Stimulated activated CD8-positive, alpha-beta memory T cell treated with anti-CD3 and anti-CD28 coated beads, Interleukin-4, amount 100 ng/mL, for 4 hours (primary cell): Measurements from ENCODE around the gene LILRB1.
"Not testable (repeated sequence)": the region's sequence is repeated elsewhere in the genome, so short reads cannot be mapped to it uniquely, and the experiment has no call there.

Experiments
- DNase-seq, 2 donors: peaks; one replicate each; pipeline ENCODE4 v3.0.0-alpha.2; 2020; ENCODE audit warnings: low read depth in 2 of 2, low spot score in 1 of 2

Gene LILRB1

DNA sequence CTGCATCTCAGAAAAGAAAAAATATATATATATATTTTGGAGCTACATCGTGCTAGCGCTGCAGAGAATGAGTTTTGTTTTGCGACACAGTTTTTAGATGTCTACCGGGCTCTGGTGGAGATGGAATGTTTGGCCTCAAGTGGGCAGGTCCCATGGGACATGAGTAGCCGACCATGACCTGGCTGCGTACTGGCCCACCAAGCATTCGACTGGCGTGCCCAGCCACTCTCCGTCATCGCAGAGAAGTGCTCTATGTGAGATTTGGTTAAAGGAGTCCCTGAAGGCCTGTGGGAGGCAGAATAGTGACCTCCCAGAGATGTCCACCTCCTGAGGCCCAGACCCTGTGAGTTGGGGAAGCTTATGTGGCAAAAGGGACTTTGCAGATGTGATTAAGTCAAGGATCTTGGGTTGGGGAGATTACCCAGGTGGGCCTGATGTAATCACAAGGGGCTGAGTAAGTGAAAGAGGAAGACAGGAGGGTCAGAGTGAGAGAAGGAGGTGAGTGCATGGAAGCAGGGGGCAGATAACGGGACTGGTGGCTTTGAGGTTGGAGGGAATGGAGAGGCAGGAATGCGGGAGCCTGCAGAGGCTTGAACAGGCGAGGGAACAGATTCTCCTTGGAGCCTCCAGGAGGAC, 31.7 kb downstream of the LILRB1 start:
- no peak for DNase-seq

DNA sequence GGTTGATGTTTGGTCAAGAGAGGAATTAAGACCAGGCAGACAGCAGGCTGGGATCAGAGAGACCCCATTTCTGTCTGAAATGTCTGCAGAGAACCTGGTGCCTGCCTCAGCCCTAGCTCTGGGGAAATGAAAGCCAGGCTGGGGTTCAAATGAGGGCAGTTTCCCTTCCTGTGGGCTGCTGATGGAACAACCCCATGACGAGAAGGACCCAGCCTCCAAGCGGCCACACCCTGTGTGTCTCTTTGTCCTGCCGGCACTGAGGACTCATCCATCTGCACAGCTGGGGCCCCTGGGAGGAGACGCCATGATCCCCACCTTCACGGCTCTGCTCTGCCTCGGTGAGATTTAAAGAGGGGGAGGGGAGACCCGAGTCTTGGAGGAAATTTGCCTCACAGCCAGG, 32.4 kb downstream of the LILRB1 start, which contains the start of gene LILRB4:
LILRB4 (plus strand) TSS at position 256 of the 400 bp plus-strand sequence; CDS start at position 305, 49 bp downstream.
- no peak for DNase-seq

- DNase-seq: no peak
These were observed 35.2 kb downstream of the LILRB1 start for GRCh38 chr19:54665530-54665929.

DNA sequence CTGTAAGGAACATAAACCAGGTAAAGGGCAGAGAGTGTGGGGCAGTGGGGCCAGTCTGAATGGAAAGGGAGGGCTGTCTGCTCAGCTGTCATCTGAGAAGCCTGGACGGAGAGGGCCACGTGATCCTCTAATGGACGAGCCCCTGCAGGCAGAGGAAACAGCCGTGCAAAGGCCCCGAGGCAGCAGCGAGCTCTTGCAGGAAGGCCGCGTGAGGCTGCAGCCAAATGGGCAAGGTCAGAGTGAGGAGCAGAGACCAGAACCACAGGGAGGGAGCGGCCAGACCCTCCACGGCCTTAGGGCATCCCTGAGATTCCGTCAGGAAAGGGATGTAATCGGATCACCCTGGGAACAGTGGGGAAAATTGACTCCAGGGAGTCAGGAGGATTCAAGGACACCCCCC, 36.9 kb downstream of the LILRB1 start:
- DNase-seq: no peak

GRCh38 chr19:54668353-54668752, 38.1 kb downstream of the LILRB1 start:
- no peak for DNase-seq

DNA sequence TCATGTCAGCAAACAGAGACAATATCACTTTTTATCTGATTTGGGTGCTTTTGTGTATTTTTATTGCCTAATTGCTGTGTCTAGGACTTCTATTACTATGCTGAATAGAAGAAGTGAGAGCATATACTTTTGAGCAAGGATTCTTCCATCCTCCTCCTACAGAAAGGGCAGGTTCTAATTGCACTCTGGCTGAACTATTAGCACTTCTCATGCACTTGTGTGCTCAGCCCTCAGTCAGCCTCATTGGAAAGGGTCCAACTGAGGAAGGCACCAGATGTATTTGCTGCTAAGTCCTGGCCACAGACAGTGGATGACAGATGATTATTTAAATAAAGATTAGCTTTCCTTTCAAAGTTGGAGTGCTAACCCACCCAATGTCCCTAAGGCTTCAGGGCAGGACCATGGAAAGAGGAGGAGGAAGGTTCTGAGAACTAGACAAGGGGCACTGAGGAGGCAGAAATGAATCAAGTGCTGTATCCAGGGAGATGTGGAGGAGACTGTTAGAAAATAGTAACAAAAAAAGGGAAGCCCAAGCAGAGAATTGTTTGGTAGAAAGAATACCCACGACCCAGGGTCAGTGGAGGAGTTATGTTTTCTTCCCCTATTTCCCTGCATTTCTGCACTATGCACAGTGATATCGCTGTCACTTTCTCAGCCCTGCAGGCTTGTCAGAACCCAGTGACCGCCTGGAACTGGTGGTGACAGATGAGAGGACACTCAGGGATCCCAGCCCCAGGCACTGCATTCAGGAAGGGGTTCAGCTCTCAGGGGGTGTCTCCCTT, 40.5 kb downstream of the LILRB1 start:
- DNase-seq: no peak

- no peak for DNase-seq
These were observed 42.9 kb downstream of the LILRB1 start for GRCh38 chr19:54673222-54673621.

DNA sequence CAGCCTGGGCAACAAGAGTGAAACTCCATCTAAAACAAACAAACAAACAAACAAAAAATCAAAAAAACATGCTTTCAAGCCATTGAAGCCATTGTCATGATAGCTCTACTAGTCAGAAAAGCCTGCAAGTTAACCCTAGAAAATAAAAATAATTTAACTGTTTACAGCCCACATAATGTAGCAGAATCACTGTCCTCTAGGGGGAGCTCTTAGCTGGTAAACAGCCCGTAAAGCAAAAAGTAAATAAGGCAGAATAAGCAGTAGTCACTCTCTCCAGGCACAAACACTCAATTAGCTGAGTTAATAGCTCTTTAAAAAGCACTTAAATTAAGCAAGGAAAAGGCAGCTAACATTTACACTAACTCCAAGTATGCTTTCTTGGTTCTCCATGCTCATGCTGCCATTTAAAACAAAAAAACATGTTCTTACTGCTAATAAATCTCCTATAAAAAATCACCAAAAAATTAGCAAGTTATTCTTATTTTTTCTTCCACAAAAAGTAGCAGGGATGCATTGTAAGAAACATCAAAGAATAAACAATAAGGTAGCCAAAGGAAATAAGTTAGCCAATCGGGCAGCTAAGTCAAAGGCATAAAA, 43.8 kb downstream of the LILRB1 start:
- DNase-seq: no peak

DNA sequence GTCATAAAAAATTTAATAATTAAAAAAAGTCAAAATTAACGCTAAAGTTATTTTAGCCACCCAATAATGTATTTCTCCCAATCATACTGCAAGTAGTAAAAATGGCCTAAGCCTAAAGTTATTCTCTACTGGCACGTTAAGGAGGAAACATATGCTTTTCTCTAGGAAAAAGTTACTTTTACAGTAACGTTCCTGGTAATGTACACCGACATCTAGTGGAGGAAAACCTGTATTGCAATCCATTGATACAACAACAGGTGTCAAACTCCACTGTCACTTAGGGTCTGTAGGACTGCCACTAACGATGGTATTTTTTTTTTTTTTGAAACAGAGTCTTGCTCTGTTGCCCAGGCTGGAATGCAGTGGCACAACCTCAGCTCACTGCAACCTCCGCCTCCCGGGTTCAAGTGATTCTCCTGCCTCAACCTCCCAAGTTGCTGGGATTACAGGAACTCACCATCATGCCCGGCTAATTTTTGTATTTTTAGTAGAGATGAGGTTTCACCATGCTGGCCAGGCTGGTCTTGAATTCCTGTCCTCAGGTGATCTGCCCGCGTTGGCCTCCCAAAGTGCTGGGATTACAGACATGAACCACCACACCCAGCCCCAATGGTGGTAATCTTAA, 46.0 kb downstream of the LILRB1 start:
- DNase-seq: not testable (repeated sequence)

DNA sequence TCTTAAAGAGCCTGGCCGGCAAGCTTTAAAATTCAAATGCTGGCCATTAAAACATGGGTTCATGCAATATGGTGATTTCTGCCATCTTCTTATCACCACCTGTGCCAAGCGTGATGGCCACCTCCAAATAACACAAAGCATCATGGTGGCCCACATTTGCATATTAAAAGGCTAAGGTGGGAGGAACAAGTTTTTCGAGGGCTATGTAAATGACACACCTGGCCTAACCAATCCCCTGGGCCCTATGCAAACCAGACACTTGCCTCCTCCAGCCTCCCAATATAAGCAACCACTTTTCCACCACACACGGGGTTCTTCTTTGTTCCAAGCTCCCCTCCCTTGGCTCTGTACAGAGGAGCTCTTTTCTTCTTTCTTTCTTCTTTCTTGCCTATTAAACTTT, 46.9 kb downstream of the LILRB1 start:
- DNase-seq: no peak

GRCh38 chr19:54681596-54681995, 51.3 kb downstream of the LILRB1 start:
- DNase-seq: not testable (repeated sequence)

- no peak for DNase-seq
These were observed 52.1 kb downstream of the LILRB1 start for GRCh38 chr19:54682306-54682856.

DNA sequence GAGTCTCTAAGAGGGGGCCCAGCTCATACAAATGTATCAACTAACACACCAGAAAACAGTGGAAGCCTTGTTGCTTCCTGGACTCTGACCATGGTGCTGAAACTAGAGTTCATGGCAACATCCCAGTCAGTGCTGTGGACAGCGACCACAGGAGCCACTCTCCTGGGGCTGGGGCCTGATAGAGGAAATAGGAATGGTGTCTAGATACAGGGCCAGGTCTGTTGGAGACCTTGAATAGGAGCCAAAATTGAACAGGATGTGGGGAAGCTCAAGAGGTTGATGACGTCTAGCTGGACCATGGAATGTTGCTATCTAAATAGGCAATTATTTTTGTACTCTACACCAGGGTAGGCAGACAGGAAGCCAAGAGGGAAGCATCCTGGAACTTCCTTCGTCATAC, 54.2 kb downstream of the LILRB1 start:
- no peak for DNase-seq
